ENCODE measurements around the gene LAMB1.
"Not testable (repeated sequence)": the region's sequence is repeated elsewhere in the genome, so short reads cannot be mapped to it uniquely, and the experiment has no call there.

The LAMB1 gene

GRCh38 chr7:107943018-107943417 is 59.9 kb downstream of the LAMB1 start:
- no peak for DNase-seq

GRCh38 chr7:107940951-107941350 is 62.0 kb downstream of the LAMB1 start:
- DNase-seq: no peak

- no peak for DNase-seq
Measured at GRCh38 chr7:107939573-107940489, 63.1 kb downstream of the LAMB1 start.

- DNase-seq: peak; percentile 9
Measured at GRCh38 chr7:107938456-107939250, 64.3 kb downstream of the LAMB1 start.

GRCh38 chr7:107937531-107937930 is 65.4 kb downstream of the LAMB1 start:
- peak; percentile 85 for DNase-seq

- no peak for DNase-seq
Measured at GRCh38 chr7:107936312-107936711, 66.6 kb downstream of the LAMB1 start.

GRCh38 chr7:107934991-107935770 is 67.8 kb downstream of the LAMB1 start:
- peak; percentile 18 for DNase-seq

GRCh38 chr7:107933386-107934013 is 69.5 kb downstream of the LAMB1 start:
- peak; percentile 55 for DNase-seq

- no peak for DNase-seq
Measured at GRCh38 chr7:107932805-107933204, 70.2 kb downstream of the LAMB1 start.

GRCh38 chr7:107931740-107932515 is 71.0 kb downstream of the LAMB1 start:
- no peak for DNase-seq

GRCh38 chr7:107926481-107926880 is 76.5 kb downstream of the LAMB1 start:
- no peak for DNase-seq

GRCh38 chr7:107924841-107925504 is 78.0 kb downstream of the LAMB1 start:
- DNase-seq: no peak

- no peak for DNase-seq
Measured at GRCh38 chr7:107922886-107923285, 80.1 kb downstream of the LAMB1 start.

- not testable (repeated sequence) for DNase-seq
Measured at GRCh38 chr7:107921826-107922225, 81.1 kb downstream of the LAMB1 start.

GRCh38 chr7:107920048-107920772 is 82.8 kb downstream of the LAMB1 start:
- peak; percentile 29 for DNase-seq

- no peak for DNase-seq
Measured at GRCh38 chr7:107918948-107919347, 84.0 kb downstream of the LAMB1 start.

GRCh38 chr7:107917763-107918651 is 85.0 kb downstream of the LAMB1 start:
- no peak for DNase-seq

GRCh38 chr7:107915541-107915940 is 87.4 kb downstream of the LAMB1 start:
- no peak for DNase-seq

- DNase-seq: no peak
Measured at GRCh38 chr7:107914831-107915230, 88.1 kb downstream of the LAMB1 start.
